K562 (cell line): ENCODE measurements around the gene CEP162. TPM values are rescaled to one million over a fixed set of nuclear protein-coding genes. Genes with fewer than 3 reads are reported as not detected.

Experiments
- CBX2 ChIP-seq: fragments of 200-600 bp; sonication (generic); IDR thresholded peaks from one replicate; pipeline ENCODE4 v1.6.1; 2012; ENCODE audit warnings: mild to moderate bottlenecking, low read length, inconsistent platforms; ENCODE audit not compliant: insufficient read depth, poor library complexity, severe bottlenecking
- CBX5 ChIP-seq: IDR thresholded peaks from 2 replicates; pipeline ENCODE4 v1.6.1; 2014; ENCODE audit warnings: low read depth, borderline replicate concordance
- FOXA1 ChIP-seq: fragments of 450-650 bp; IDR thresholded peaks from 2 replicates; pipeline ENCODE4 v1.6.1; 2016; ENCODE audit warnings: mild to moderate bottlenecking, borderline replicate concordance
- GABPA ChIP-seq: fragments of 200-800 bp; sonication (Bioruptor generic); conservative IDR thresholded peaks from 2 replicates; pipeline ENCODE4 v1.6.1; 2016; ENCODE audit warnings: low read depth, missing genetic modification characterization, missing compliant biosample characterization
- GATAD2A ChIP-seq: fragments of 450-650 bp; IDR thresholded peaks from 2 replicates; pipeline ENCODE4 v1.6.1; 2017
- NFATC3 ChIP-seq: fragments of 450-650 bp; IDR thresholded peaks from 2 replicates; pipeline ENCODE4 v1.6.1; 2017; ENCODE audit warnings: mild to moderate bottlenecking
- PHTF2 ChIP-seq: fragments of 250-450 bp; sonication (Bioruptor Pico); IDR thresholded peaks from 2 replicates; pipeline ENCODE4 v1.5.0; 2021; ENCODE audit warnings: mild to moderate bottlenecking
- RAD21 ChIP-seq, 2 experiments: fragments of 250-450 bp in 1 of 2; fragments of 450-650 bp in 1 of 2; sonication (Bioruptor Pico) in 1 of 2; formaldehyde crosslinking in 1 of 2; IDR thresholded peaks in 1 of 2; conservative IDR thresholded peaks in 1 of 2; 2 replicates each; pipeline versions ENCODE4 v1.4.0 to v1.8.0; 2020 to 2022; ENCODE audit warnings: mild to moderate bottlenecking in 2 of 2, moderate library complexity in 1 of 2
- RNF2 ChIP-seq: sonication (generic); IDR thresholded peaks from 2 replicates; pipeline ENCODE4 v1.6.1; 2016
- ZNF384 ChIP-seq: IDR thresholded peaks from 2 replicates; pipeline ENCODE4 v1.6.1; 2012; ENCODE audit warnings: low read depth, low read length, improper control_type of control experiment
- ZNF696 ChIP-seq: fragments of 250-450 bp; sonication (Bioruptor Pico); conservative IDR thresholded peaks from 2 replicates; pipeline ENCODE4 v1.4.0; 2020; ENCODE audit warnings: mild to moderate bottlenecking, moderate library complexity
- polyA plus RNA-seq, 8 experiments: library from polyadenylated mRNA; depleted of rRNA in 4 of 8; stranded (reverse) in 5 of 8; unstranded in 3 of 8; fragments of >200 nt; fragmentation: Nextera tagmentation in 2 of 8; fragmentation: Illumina TruSeq in 1 of 8; extraction: Ambion mirVana in 2 of 8; extraction: Trizol in 1 of 8; gene quantifications; 2 replicates each; pipeline versions ENCODE4 v1.2.1 to v1.2.3, GENCODE V29; 2011 to 2014; ENCODE audit warnings: inconsistent platforms in 1 of 8, missing spikeins in 1 of 8
- total RNA-seq, 7 experiments: library from RNA; depleted of rRNA in 6 of 7; stranded (reverse); fragments of >200 nt in 6 of 7; fragmentation: Illumina TruSeq in 2 of 7; extraction: Trizol in 2 of 7; gene quantifications; 2 replicates each; pipeline versions ENCODE4 v1.2.1 to v1.2.3, GENCODE V29; 2011 to 2021; ENCODE audit warnings: low replicate concordance in 1 of 7
- TF ChIP-seq, protein P1 (sequence below): fragments of 450-650 bp; IDR thresholded peaks from 2 replicates; pipeline ENCODE4 v1.6.1; 2016; ENCODE audit warnings: missing biosample characterization, missing genetic modification characterization
- TF ChIP-seq, protein P2 (sequence below), 2 experiments: fragments of 450-650 bp; formaldehyde crosslinking in 1 of 2; IDR thresholded peaks; 2 replicates each; pipeline versions ENCODE4 v1.4.0 to v1.6.1; 2014 to 2020; ENCODE audit warnings: mild to moderate bottlenecking in 2 of 2, borderline replicate concordance in 1 of 2, low read depth in 1 of 2
- TF ChIP-seq, protein P3 (sequence below): fragments of 450-650 bp; IDR thresholded peaks from 2 replicates; pipeline ENCODE4 v1.6.1; 2016; ENCODE audit warnings: mild to moderate bottlenecking

The CEP162 gene
- total and polyA plus RNA-seq, 9 of the 15 experiments (the other 6 are each of a cell fraction or from before 2014, with no cell fraction given), result 3.9 to 8.6 (median 6.7) TPM

DNA sequence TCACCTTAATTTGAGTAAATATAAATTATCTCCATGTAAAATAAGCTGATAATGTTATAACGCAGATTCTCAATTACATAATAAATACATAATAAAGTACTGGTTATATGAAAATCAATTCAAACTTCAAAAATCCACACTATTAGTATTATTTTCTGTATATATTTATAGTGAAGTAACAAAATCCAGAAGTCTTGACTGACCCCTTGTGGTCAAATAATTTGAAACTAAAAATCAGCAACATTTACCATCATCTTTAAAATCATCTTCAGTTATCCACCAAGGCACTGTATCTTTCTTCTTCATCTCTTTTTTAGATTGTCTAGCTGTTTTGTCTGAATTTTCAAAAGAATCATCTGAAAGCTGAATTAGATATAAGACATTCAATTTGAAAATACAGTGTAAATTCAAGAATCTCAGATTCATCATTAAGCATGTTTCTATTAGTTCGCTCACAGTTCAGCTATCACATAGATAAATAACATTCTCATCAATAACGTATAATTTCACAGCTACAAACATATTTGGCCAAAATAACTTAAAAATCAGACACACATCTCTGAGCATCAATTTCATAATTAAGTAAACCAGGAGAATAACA lies 6.5 kb downstream of the CEP162 start (continued):
- TF ChIP-seq PHTF2 (CRISPR knock-in tag) (no peak), NFATC3 (no peak), GABPA (tag) (no peak), ZNF384 (no peak), RAD21 (CRISPR knock-in tag; conservative IDR thresholded peaks at IDR 0.05 in 1 of 2, IDR thresholded peaks at IDR 0.05 in 1 of 2) (peak; percentile 81 to 84), GATAD2A (no peak), CBX2 (no peak), ZNF696 (CRISPR knock-in tag) (no peak), FOXA1 (no peak), CBX5 (no peak), RNF2 (no peak)
- TF ChIP-seq, protein P1, sequence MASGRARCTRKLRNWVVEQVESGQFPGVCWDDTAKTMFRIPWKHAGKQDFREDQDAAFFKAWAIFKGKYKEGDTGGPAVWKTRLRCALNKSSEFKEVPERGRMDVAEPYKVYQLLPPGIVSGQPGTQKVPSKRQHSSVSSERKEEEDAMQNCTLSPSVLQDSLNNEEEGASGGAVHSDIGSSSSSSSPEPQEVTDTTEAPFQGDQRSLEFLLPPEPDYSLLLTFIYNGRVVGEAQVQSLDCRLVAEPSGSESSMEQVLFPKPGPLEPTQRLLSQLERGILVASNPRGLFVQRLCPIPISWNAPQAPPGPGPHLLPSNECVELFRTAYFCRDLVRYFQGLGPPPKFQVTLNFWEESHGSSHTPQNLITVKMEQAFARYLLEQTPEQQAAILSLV (tag), result no peak
- TF ChIP-seq, protein P2, sequence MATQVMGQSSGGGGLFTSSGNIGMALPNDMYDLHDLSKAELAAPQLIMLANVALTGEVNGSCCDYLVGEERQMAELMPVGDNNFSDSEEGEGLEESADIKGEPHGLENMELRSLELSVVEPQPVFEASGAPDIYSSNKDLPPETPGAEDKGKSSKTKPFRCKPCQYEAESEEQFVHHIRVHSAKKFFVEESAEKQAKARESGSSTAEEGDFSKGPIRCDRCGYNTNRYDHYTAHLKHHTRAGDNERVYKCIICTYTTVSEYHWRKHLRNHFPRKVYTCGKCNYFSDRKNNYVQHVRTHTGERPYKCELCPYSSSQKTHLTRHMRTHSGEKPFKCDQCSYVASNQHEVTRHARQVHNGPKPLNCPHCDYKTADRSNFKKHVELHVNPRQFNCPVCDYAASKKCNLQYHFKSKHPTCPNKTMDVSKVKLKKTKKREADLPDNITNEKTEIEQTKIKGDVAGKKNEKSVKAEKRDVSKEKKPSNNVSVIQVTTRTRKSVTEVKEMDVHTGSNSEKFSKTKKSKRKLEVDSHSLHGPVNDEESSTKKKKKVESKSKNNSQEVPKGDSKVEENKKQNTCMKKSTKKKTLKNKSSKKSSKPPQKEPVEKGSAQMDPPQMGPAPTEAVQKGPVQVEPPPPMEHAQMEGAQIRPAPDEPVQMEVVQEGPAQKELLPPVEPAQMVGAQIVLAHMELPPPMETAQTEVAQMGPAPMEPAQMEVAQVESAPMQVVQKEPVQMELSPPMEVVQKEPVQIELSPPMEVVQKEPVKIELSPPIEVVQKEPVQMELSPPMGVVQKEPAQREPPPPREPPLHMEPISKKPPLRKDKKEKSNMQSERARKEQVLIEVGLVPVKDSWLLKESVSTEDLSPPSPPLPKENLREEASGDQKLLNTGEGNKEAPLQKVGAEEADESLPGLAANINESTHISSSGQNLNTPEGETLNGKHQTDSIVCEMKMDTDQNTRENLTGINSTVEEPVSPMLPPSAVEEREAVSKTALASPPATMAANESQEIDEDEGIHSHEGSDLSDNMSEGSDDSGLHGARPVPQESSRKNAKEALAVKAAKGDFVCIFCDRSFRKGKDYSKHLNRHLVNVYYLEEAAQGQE (IDR thresholded peaks at IDR 0.05; ENCODE audit: borderline replicate concordance), result peak; percentile 66; the same call in 1 of the 2 replicates
- TF ChIP-seq, protein P2 (CRISPR knock-in tag; IDR thresholded peaks at IDR 0.05; ENCODE audit: low read depth), result no peak
- TF ChIP-seq, protein P3, sequence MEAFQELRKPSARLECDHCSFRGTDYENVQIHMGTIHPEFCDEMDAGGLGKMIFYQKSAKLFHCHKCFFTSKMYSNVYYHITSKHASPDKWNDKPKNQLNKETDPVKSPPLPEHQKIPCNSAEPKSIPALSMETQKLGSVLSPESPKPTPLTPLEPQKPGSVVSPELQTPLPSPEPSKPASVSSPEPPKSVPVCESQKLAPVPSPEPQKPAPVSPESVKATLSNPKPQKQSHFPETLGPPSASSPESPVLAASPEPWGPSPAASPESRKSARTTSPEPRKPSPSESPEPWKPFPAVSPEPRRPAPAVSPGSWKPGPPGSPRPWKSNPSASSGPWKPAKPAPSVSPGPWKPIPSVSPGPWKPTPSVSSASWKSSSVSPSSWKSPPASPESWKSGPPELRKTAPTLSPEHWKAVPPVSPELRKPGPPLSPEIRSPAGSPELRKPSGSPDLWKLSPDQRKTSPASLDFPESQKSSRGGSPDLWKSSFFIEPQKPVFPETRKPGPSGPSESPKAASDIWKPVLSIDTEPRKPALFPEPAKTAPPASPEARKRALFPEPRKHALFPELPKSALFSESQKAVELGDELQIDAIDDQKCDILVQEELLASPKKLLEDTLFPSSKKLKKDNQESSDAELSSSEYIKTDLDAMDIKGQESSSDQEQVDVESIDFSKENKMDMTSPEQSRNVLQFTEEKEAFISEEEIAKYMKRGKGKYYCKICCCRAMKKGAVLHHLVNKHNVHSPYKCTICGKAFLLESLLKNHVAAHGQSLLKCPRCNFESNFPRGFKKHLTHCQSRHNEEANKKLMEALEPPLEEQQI, result no peak
- TF ChIP-seq, all 486 proteins: peak for 9
